A549 (cell line): ENCODE results near the gene CORO2B. TPM values are rescaled to one million over a fixed set of nuclear protein-coding genes. Genes with fewer than 3 reads are reported as not detected.
A peak's percentile ranks its signal among the peaks of the same experiment; 100 is the strongest.

Experiments used
- ATAC-seq, 2 experiments: fragments of 200-7000 bp in 1 of 2; fragments of >200 bp in 1 of 2; cut with Nextera tagmentation in 1 of 2; cut with Tn5 transposase in 1 of 2; 3 replicates each; pipeline versions ENCODE4 v1.8.0 to v1.9.1; 2018 to 2020; ENCODE audit warnings: mild to moderate bottlenecking in 1 of 2, moderate library complexity in 1 of 2
- CTCF ChIA-PET: fragments of 300-600 bp; sonication (Branson Sonifier 250); formaldehyde crosslinking; extraction: SDS; loops from one replicate; lab custom pipeline; 2021; ENCODE audit warnings: antibody characterized with exemption, inconsistent platforms; lab: Yijun Ruan, JAX
- POLR2A ChIA-PET: fragments of 350-600 bp; formaldehyde crosslinking; extraction: SDS; loops from one replicate; lab custom pipeline; 2021; ENCODE audit warnings: antibody characterized with exemption, inconsistent platforms; lab: Yijun Ruan, JAX
- DNase-seq, 2 experiments: peaks; one replicate each; pipeline versions ENCODE4 v3.0.0 to v3.0.0-alpha.2; 2011 to 2016; ENCODE audit warnings: low read depth in 1 of 2, low spot score in 1 of 2
- FAIRE-seq: peaks from 2 replicates; lab custom pipeline; 2011; peaks lifted over from hg19 to GRCh38; lab: Jason Lieb, UNC
- H3K27ac ChIP-seq, 2 experiments: fragments of >200 bp; sonication (Bioruptor Twin); formaldehyde crosslinking; 3 replicates each; pipeline ENCODE4 v1.5.1; 2016 to 2017
- H3K4me1 ChIP-seq: fragments of >200 bp; sonication (Bioruptor Twin); formaldehyde crosslinking; 3 replicates; pipeline ENCODE4 v1.6.1; 2016
- H3K4me2 ChIP-seq: fragments of >200 bp; sonication (Bioruptor Twin); formaldehyde crosslinking; 3 replicates; pipeline ENCODE4 v1.6.1; 2016
- H3K4me3 ChIP-seq: fragments of >200 bp; sonication (Bioruptor Twin); formaldehyde crosslinking; 3 replicates; pipeline ENCODE4 v1.5.1; 2016
- H3K9me3 ChIP-seq: fragments of >200 bp; sonication (Bioruptor Twin); formaldehyde crosslinking; 3 replicates; pipeline ENCODE4 v1.6.1; 2016
- CBX2 ChIP-seq: fragments of 200-600 bp; sonication (generic); IDR thresholded peaks from 2 replicates; pipeline ENCODE4 v1.6.1; 2016; ENCODE audit warnings: low read depth, mild to moderate bottlenecking, borderline replicate concordance
- CBX8 ChIP-seq: fragments of 200-600 bp; sonication (generic); IDR thresholded peaks from 2 replicates; pipeline ENCODE4 v1.6.1; 2016
- CEBPB ChIP-seq, 2 experiments: fragments of >200 bp in 1 of 2; sonication (Bioruptor Twin) in 1 of 2; formaldehyde crosslinking in 1 of 2; IDR thresholded peaks; 2 replicates each; pipeline ENCODE4 v1.6.1; 2012 to 2016
- CHD4 ChIP-seq: fragments of 200-600 bp; sonication (generic); IDR thresholded peaks from 2 replicates; pipeline ENCODE4 v1.6.1; 2016; ENCODE audit warnings: antibody characterized with exemption, mild to moderate bottlenecking, borderline replicate concordance
- CTCF ChIP-seq: fragments of >200 bp; sonication (Bioruptor Twin); formaldehyde crosslinking; IDR thresholded peaks from 3 replicates; pipeline ENCODE4 v1.5.1; 2016
- FOSL2 ChIP-seq, 2 experiments: fragments of 450-650 bp in 1 of 2; fragments of >200 bp in 1 of 2; sonication (Bioruptor Twin) in 1 of 2; formaldehyde crosslinking; IDR thresholded peaks; 2 replicates each; pipeline versions ENCODE4 v1.5.0 to v1.6.1; 2016 to 2020; ENCODE audit warnings: mild to moderate bottlenecking in 1 of 2, moderate library complexity in 1 of 2
- HES2 ChIP-seq: fragments of >200 bp; sonication (Bioruptor Twin); formaldehyde crosslinking; IDR thresholded peaks from 2 replicates; pipeline ENCODE4 v1.6.1; 2016
- HMGXB4 ChIP-seq: fragments of 250-450 bp; sonication (Bioruptor Pico); IDR thresholded peaks from 2 replicates; pipeline ENCODE4 v1.5.0; 2021; ENCODE audit warnings: mild to moderate bottlenecking, moderate library complexity, borderline replicate concordance
- HOXB13 ChIP-seq: fragments of 250-450 bp; sonication (Bioruptor Pico); IDR thresholded peaks from 2 replicates; pipeline ENCODE4 v1.5.0; 2020; ENCODE audit warnings: low read depth, mild to moderate bottlenecking, moderate library complexity
- HOXB5 ChIP-seq: fragments of 250-450 bp; sonication (Bioruptor Pico); IDR thresholded peaks from 2 replicates; pipeline ENCODE4 v1.5.0; 2020; ENCODE audit warnings: mild to moderate bottlenecking, moderate library complexity
- JUNB ChIP-seq: fragments of >200 bp; sonication (Bioruptor Twin); formaldehyde crosslinking; IDR thresholded peaks from 2 replicates; pipeline ENCODE4 v1.6.1; 2016
- KDM5A ChIP-seq: fragments of 200-600 bp; sonication (generic); IDR thresholded peaks from 2 replicates; pipeline ENCODE4 v1.6.1; 2016; ENCODE audit warnings: antibody characterized with exemption, mild to moderate bottlenecking
- MAZ ChIP-seq: fragments of 150-350 bp; IDR thresholded peaks from 2 replicates; pipeline ENCODE4 v1.6.1; 2014; ENCODE audit warnings: antibody characterized with exemption, low read depth, low read length, borderline replicate concordance
- MYC ChIP-seq: IDR thresholded peaks from 2 replicates; pipeline ENCODE4 v1.6.1; 2012; ENCODE audit warnings: mild to moderate bottlenecking, inconsistent platforms, low read length, improper control_type of control experiment, borderline replicate concordance
- NPAS2 ChIP-seq: fragments of 250-450 bp; sonication (Bioruptor Pico); IDR thresholded peaks from 2 replicates; pipeline ENCODE4 v1.8.0; 2022; ENCODE audit warnings: mild to moderate bottlenecking, moderate library complexity, borderline replicate concordance
- RFX5 ChIP-seq: fragments of 450-650 bp; IDR thresholded peaks from 2 replicates; pipeline ENCODE4 v1.7.1; 2014; ENCODE audit warnings: antibody characterized with exemption, mild to moderate bottlenecking, moderate library complexity
- SMC3 ChIP-seq: fragments of >200 bp; sonication (Bioruptor Twin); formaldehyde crosslinking; IDR thresholded peaks from 3 replicates; pipeline ENCODE4 v1.6.1; 2018; ENCODE audit warnings: inconsistent platforms
- SREBF2 ChIP-seq: fragments of 450-650 bp; IDR thresholded peaks from 2 replicates; pipeline ENCODE4 v1.6.1; 2014; ENCODE audit warnings: mild to moderate bottlenecking, moderate library complexity
- TFCP2L1 ChIP-seq: fragments of 250-450 bp; sonication (Bioruptor Pico); IDR thresholded peaks from 2 replicates; pipeline ENCODE4 v1.5.0; 2021; ENCODE audit warnings: mild to moderate bottlenecking
- TP53 ChIP-seq: fragments of 250-450 bp; sonication (Bioruptor Pico); IDR thresholded peaks from 2 replicates; pipeline ENCODE4 v1.5.0; 2021; ENCODE audit warnings: mild to moderate bottlenecking, moderate library complexity
- ZNF302 ChIP-seq: fragments of 250-450 bp; sonication (Bioruptor Pico); IDR thresholded peaks from 2 replicates; pipeline ENCODE4 v1.9.0; 2021; ENCODE audit warnings: inconsistent platforms, mild to moderate bottlenecking, moderate library complexity
- WGBS: methylation state at CpG from one replicate; pipeline ENCODE4 v1.1.6; 2017; ENCODE audit errors: missing lambda C conversion rate; 5-methylcytosine and 5-hydroxymethylcytosine counted together
- polyA plus RNA-seq, 4 experiments: library from polyadenylated mRNA; depleted of rRNA in 3 of 4; stranded (reverse); fragments of >200 nt; fragmentation: RNase III in 1 of 4; extraction: RNeasy Plus Mini Kit Qiagen cat#74134 plus additional on column Dnase treatment in 1 of 4; gene quantifications; 2 replicates in 3 of 4; 3 replicates in 1 of 4; pipeline ENCODE4 v1.2.3, GENCODE V29; 2011 to 2017

The CORO2B gene
- polyA plus RNA-seq, 2 of the 4 experiments (the other 2 are of a cell fraction), result 2.0 to 2.3 TPM

- CTCF ChIA-PET, result interaction anchor here (0.7 to 26.0 kb wide), 5 partner anchors 13 to 230 kb away, joined by 3 to 413 read pairs (median 24); no protein-coding TSS in a partner anchor
- WGBS, result 66% methylated on average over 4 of the region's 4 CpGs
- H3K27ac ChIP-seq, result peak overlapping the region; percentile 15 to 55; a peak in 5 of 6 replicates
Measured at GRCh38 chr15:68536331-68537095, 42.3 kb upstream of the CORO2B start.

GRCh38 chr15:68537097-68537496 is 41.7 kb upstream of the CORO2B start:
- FAIRE-seq, result no peak
- ATAC-seq, result peak in 1 of 2 experiments; percentile 60; a peak in 4 of 6 replicates
- Histone ChIP-seq H3K4me2 (no peak overlapping the region), H3K4me3 (no peak overlapping the region), H3K9me3 (peaks cover 32% of the 10 kb centered on the region; the same call in 2 of the 3 replicates), H3K27ac (peak overlapping the region; percentile 15 to 55; a peak in 3 of 6 replicates), H3K4me1 (peaks cover 18% of the 10 kb centered on the region; the same call in 2 of the 3 replicates)
- POLR2A ChIA-PET, result no interaction called here
- no peak for TF ChIP-seq TFCP2L1
- TF ChIP-seq SMC3, result no peak
- TF ChIP-seq JUNB, result no peak
- TF ChIP-seq, all 56 proteins: peak for 0
- no peak for DNase-seq
- CTCF ChIA-PET, result interaction anchor here (0.7 to 26.0 kb wide), 5 partner anchors 12 to 231 kb away, joined by 3 to 413 read pairs (median 11); no protein-coding TSS in a partner anchor

More at GRCh38 chr15:68536331-68537095, 42.3 kb upstream of the CORO2B start:
- Histone ChIP-seq H3K4me3 (no peak overlapping the region), H3K4me1 (peaks cover 15% of the 10 kb centered on the region; the same call in 1 of the 3 replicates), H3K4me2 (no peak overlapping the region), H3K9me3 (peaks cover 34% of the 10 kb centered on the region)
- ATAC-seq (peak in 1 of 2 experiments; percentile 62; a peak in 1 of 6 replicates), FAIRE-seq (no peak), DNase-seq (no peak)
- TF ChIP-seq RFX5, result no peak
- no peak for TF ChIP-seq CHD4
- 0 out of 4 replicates have a peak, but pooled peaks of 1 of the 2 experiments have one; percentile 30 for TF ChIP-seq CEBPB (IDR thresholded peaks at IDR 0.05)
- TF ChIP-seq CBX2, result no peak
- 0 out of 2 replicates have a peak, but pooled peaks have one; percentile 26 for TF ChIP-seq HES2
- TF ChIP-seq HOXB13 (CRISPR knock-in tag), result no peak
- POLR2A ChIA-PET, result no interaction called here

- no peak overlapping the region for H3K4me3 ChIP-seq
- peaks cover 22% of the 10 kb centered on the region for H3K4me1 ChIP-seq
- 75% methylated on average over 7 of the region's 7 CpGs for WGBS
- DNase-seq (no peak), ATAC-seq (no peak)
- CTCF ChIA-PET, result interaction anchor here (0.6 to 26.0 kb wide), 8 partner anchors 10 to 484 kb away, joined by 3 to 413 read pairs (median 4); no protein-coding TSS in a partner anchor
- peak overlapping the region; percentile 15 to 55; a peak in 3 of 6 replicates for H3K27ac ChIP-seq
- TF ChIP-seq HMGXB4 (CRISPR knock-in tag) (no peak), KDM5A (no peak), NPAS2 (CRISPR knock-in tag) (no peak), FOSL2 (IDR thresholded peaks at IDR 0.05) (no peak), FOSL2 (CRISPR knock-in tag; IDR thresholded peaks at IDR 0.05) (no peak), CTCF (no peak), CBX8 (no peak), TP53 (no peak), HES2 (no peak), MYC (no peak), MAZ (no peak), SREBF2 (no peak), ZNF302 (CRISPR knock-in tag) (no peak), HOXB5 (CRISPR knock-in tag) (no peak)
- TF ChIP-seq, all 56 proteins: peak for 0
- H3K9me3 ChIP-seq, result peaks cover 32% of the 10 kb centered on the region; the same call in 2 of the 3 replicates
- FAIRE-seq, result peak; percentile 99
- no peak overlapping the region for H3K4me2 ChIP-seq
- POLR2A ChIA-PET, result no interaction called here
Measured at GRCh38 chr15:68537506-68537905, 41.3 kb upstream of the CORO2B start.
